Kidney (tissue), 14 donors: ENCODE measurements around the gene MAP7. TPM values are rescaled to one million over a fixed set of nuclear protein-coding genes. Genes with fewer than 3 reads are reported as not detected.
"Not testable (repeated sequence)": the region's sequence is repeated elsewhere in the genome, so short reads cannot be mapped to it uniquely, and the experiment has no call there.

Source experiments
- DNase-seq, 5 donors: peaks; one replicate each; pipeline ENCODE4 v3.0.0-alpha.2; 2013 to 2020
- FAIRE-seq: peaks from 2 replicates; lab custom pipeline; 2012; peaks lifted over from hg19 to GRCh38; lab: Jason Lieb, UNC
- H3K27ac ChIP-seq, 2 donors: one replicate each; pipeline ENCODE4 v1.7.0; 2013; ENCODE audit warnings: low read depth in 2 of 2, low read length in 2 of 2, inconsistent platforms in 1 of 2
- H3K27me3 ChIP-seq: one replicate; pipeline ENCODE4 v1.7.1; 2013; ENCODE audit warnings: low read length, inconsistent platforms; ENCODE audit not compliant: control insufficient read depth, insufficient read depth
- H3K36me3 ChIP-seq, 3 donors: one replicate each; pipeline versions ENCODE4 v1.7.0 to v1.7.1; 2013; ENCODE audit warnings: low read length in 3 of 3, control low read depth in 1 of 3, inconsistent platforms in 1 of 3; ENCODE audit not compliant: insufficient read depth in 3 of 3, control insufficient read depth in 2 of 3
- H3K4me1 ChIP-seq, 3 donors: one replicate each; pipeline versions ENCODE4 v1.7.0 to v1.7.1; 2013; ENCODE audit warnings: low read length in 3 of 3, inconsistent platforms in 1 of 3, low read depth in 1 of 3; ENCODE audit not compliant: control insufficient read depth in 2 of 3, insufficient read depth in 2 of 3
- H3K4me3 ChIP-seq, 3 donors: one replicate each; pipeline versions ENCODE4 v1.7.0 to v1.8.1; 2013; ENCODE audit warnings: low read length in 3 of 3, control low read depth in 1 of 3, inconsistent platforms in 1 of 3
- H3K9ac ChIP-seq, 3 donors: one replicate each; pipeline versions ENCODE4 v1.7.0 to v1.7.1; 2013; ENCODE audit warnings: low read length in 3 of 3, control low read depth in 1 of 3, inconsistent platforms in 1 of 3
- H3K9me3 ChIP-seq, 3 donors: one replicate each; pipeline versions ENCODE4 v1.7.0 to v1.7.1; 2013; ENCODE audit warnings: low read length in 3 of 3, control low read depth in 1 of 3, inconsistent platforms in 1 of 3; ENCODE audit not compliant: control insufficient read depth in 2 of 3, insufficient read depth in 1 of 3
- CTCF ChIP-seq: IDR thresholded peaks from 3 replicates; pipeline ENCODE4 v1.5.1; 2012; ENCODE audit warnings: mild to moderate bottlenecking, moderate library complexity, borderline replicate concordance; ENCODE audit not compliant: insufficient read depth; ENCODE audit errors: extremely low read depth
- intact Hi-C: fragments of 100-400 bp; cut with DNase I; formaldehyde crosslinking; loops from one replicate; pipeline ENCODE4 v1.11.1; 2022
- polyA plus RNA-seq: library from polyadenylated mRNA; stranded (reverse); fragments of 350-450 nt; fragmentation: Illumina TruSeq; extraction: RNeasy Lipid Tissue Mini Kit (QIAGEN cat#74804); gene quantifications from one replicate; pipeline ENCODE4 v1.2.3, GENCODE V29; 2014; ENCODE audit warnings: low read depth, low replicate concordance; ENCODE audit not compliant: insufficient read depth
- total RNA-seq: library from RNA; stranded (reverse); fragmentation: NEBNext Ultra II Directional; extraction: Animal tissue kit (Norgen Biotek cat#: 25700); gene quantifications from one replicate; pipeline ENCODE4 v1.2.1, GENCODE V29; 2021
- donor health status: control.
- donor health status: control.
- donor health status: control.
- donor health status: control.
- donor health status: control.
- donor health status: DM: yes; HTN: yes; CAD: no.
- donor health status: Normal renal cell carcinoma (clear cell type).

MAP7 gene
- total and polyA plus RNA-seq, 2 donors from 2014 or later = 16.0 to 40.0 TPM

DNA sequence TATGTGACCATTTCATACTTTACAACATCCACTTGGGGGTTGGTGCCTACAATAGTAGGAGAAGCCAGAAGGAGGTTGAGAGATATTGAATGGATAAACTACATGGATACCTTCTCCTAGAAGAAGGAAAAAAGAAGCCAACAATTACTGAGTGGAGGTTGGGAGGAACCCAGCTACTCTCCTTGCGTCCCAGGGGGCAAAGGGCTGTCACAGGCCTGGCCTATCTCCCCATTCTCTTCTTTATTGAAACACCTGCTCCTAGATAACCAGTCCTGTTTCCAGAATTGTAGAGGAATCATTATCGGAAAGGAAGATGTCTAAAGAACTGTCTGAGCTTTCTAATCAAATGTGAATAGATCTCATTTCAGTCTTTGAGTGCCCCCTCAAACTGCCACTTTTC lies 115.1 kb downstream of the MAP7 start:
- no peaks in the 10 kb centered on the region for H3K9me3 ChIP-seq
- no peak overlapping the region for H3K4me3 ChIP-seq
- no peaks in the 10 kb centered on the region for H3K27me3 ChIP-seq
- H3K36me3 ChIP-seq = no peaks in the 10 kb centered on the region
- intact Hi-C loops = no loop called here
- H3K4me1 ChIP-seq = peaks cover 0 to 14% (median 3%) of the 10 kb centered on the region in 3 donors
- TF ChIP-seq CTCF = no peak
- no peak overlapping the region for H3K9ac ChIP-seq
- H3K27ac ChIP-seq = no peak overlapping the region
- FAIRE-seq (no peak), DNase-seq (no peak)

GRCh38 chr6:136431306-136431705 lies 118.9 kb downstream of the MAP7 start:
- H3K9ac ChIP-seq, H3K27me3 ChIP-seq, FAIRE-seq, H3K4me1 ChIP-seq, H3K36me3 ChIP-seq, intact Hi-C loops, H3K27ac ChIP-seq, H3K4me3 ChIP-seq, DNase-seq, H3K9me3 ChIP-seq: not testable (repeated sequence)

DNA sequence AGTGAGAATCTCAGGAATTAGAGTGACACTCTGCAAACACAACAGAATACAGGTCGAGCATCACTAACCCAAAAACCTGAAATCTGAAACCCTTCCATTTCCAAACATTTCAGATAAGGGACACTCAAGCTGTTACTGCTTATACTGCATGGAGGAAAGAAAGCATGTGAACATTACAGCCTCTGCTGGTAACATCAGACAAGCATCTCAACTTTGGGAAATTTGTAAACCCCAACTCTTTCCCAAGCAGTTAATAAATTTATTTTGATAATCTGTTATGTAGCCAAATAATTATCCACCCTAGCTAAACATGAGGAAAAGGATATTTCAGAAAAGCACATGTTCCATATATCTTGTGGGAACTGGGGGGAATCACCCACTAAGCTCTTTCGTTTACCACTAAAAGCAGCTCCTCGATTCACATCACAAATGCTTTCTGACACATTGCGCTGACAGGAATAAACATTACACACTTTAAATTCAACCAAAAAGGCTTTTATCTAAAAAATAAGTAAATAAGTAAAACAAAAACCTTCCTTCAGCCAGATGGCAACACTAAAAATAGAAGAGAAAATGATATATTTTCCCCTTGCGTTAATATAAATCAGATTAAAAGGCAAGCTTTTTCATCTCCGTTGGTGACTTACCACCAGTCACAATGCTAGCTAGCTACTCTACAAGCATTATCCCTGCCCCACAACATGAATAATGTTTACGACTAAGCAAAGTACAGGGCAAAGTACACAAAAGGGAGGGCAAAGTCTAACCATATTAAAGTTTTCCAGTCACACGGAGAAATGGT lies 120.8 kb downstream of the MAP7 start:
- no peak overlapping the region for H3K27ac ChIP-seq
- FAIRE-seq = no peak
- no peaks in the 10 kb centered on the region for H3K36me3 ChIP-seq
- H3K4me1 ChIP-seq = peaks cover 0 to 5% (median 0%) of the 10 kb centered on the region in 3 donors
- no peak overlapping the region for H3K9ac ChIP-seq
- no peaks in the 10 kb centered on the region for H3K27me3 ChIP-seq
- DNase-seq = peak in 2 of 5 donors; percentile 25 to 29
- no peak for TF ChIP-seq CTCF
- no peaks in the 10 kb centered on the region for H3K9me3 ChIP-seq
- intact Hi-C loops = no loop called here
- no peak overlapping the region for H3K4me3 ChIP-seq

GRCh38 chr6:136427378-136427717 lies 122.9 kb downstream of the MAP7 start:
- H3K27ac ChIP-seq = no peak overlapping the region
- FAIRE-seq (no peak), DNase-seq (no peak)
- no peak overlapping the region for H3K9ac ChIP-seq
- no peaks in the 10 kb centered on the region for H3K27me3 ChIP-seq
- H3K9me3 ChIP-seq = no peaks in the 10 kb centered on the region
- no peak for TF ChIP-seq CTCF
- no peaks in the 10 kb centered on the region for H3K36me3 ChIP-seq
- peaks cover 0 to 14% (median 0%) of the 10 kb centered on the region in 3 donors for H3K4me1 ChIP-seq
- no peak overlapping the region for H3K4me3 ChIP-seq
- intact Hi-C loops = no loop called here
